Measurements from ENCODE around the gene TBC1D2B. TPM values are rescaled to one million over a fixed set of nuclear protein-coding genes. Genes with fewer than 3 reads are reported as not detected.
A peak's percentile ranks its signal among the peaks of the same experiment; 100 is the strongest.

Gene TBC1D2B
- total RNA-seq, 1 donor from 2014 or later: 58.1 TPM

- no peak overlapping the region for H3K4me3 Mint-ChIP-seq (ENCODE audit: unreplicated experiment)
- no peaks in the 10 kb centered on the region for H3K27me3 Mint-ChIP-seq (ENCODE audit: low read depth)
- peaks cover 11% of the 10 kb centered on the region for H3K4me1 Mint-ChIP-seq (ENCODE audit: low read depth)
- H3K9me3 Mint-ChIP-seq (ENCODE audit: low read depth): no peaks in the 10 kb centered on the region
- TF ChIP-seq CTCF (IDR thresholded peaks at IDR 0.05): no peak
- no peaks in the 10 kb centered on the region for H3K36me3 Mint-ChIP-seq (ENCODE audit: low read depth)
- DNase-seq (ENCODE audit: low spot score): no peak
- H3K27ac Mint-ChIP-seq (ENCODE audit: unreplicated experiment): peak overlapping the region; percentile 77
These were observed 11.3 kb downstream of the TBC1D2B start for GRCh38 chr15:78065973-78066946.

- H3K36me3 Mint-ChIP-seq (ENCODE audit: low read depth): no peaks in the 10 kb centered on the region
- H3K9me3 Mint-ChIP-seq (ENCODE audit: low read depth): no peaks in the 10 kb centered on the region
- no peak for TF ChIP-seq CTCF (IDR thresholded peaks at IDR 0.05)
- peaks cover 8% of the 10 kb centered on the region for H3K4me1 Mint-ChIP-seq (ENCODE audit: low read depth)
- no peak overlapping the region for H3K4me3 Mint-ChIP-seq (ENCODE audit: unreplicated experiment)
- no peak overlapping the region for H3K27ac Mint-ChIP-seq (ENCODE audit: unreplicated experiment)
- no peak for DNase-seq (ENCODE audit: low spot score)
- no peaks in the 10 kb centered on the region for H3K27me3 Mint-ChIP-seq (ENCODE audit: low read depth)
These were observed 12.1 kb downstream of the TBC1D2B start for GRCh38 chr15:78065284-78065872.

- DNase-seq (ENCODE audit: low spot score): no peak
- H3K27ac Mint-ChIP-seq (ENCODE audit: unreplicated experiment): no peak overlapping the region
These were observed 13.0 kb downstream of the TBC1D2B start for GRCh38 chr15:78064544-78064943.

GRCh38 chr15:78063970-78064385 lies 13.5 kb downstream of the TBC1D2B start:
- H3K27ac Mint-ChIP-seq (ENCODE audit: unreplicated experiment): no peak overlapping the region
- no peak overlapping the region for H3K4me3 Mint-ChIP-seq (ENCODE audit: unreplicated experiment)
- TF ChIP-seq CTCF (IDR thresholded peaks at IDR 0.05): no peak
- H3K36me3 Mint-ChIP-seq (ENCODE audit: low read depth): no peaks in the 10 kb centered on the region
- H3K4me1 Mint-ChIP-seq (ENCODE audit: low read depth): peaks cover 19% of the 10 kb centered on the region
- no peak for DNase-seq (ENCODE audit: low spot score)
- H3K9me3 Mint-ChIP-seq (ENCODE audit: low read depth): no peaks in the 10 kb centered on the region
- H3K27me3 Mint-ChIP-seq (ENCODE audit: low read depth): no peaks in the 10 kb centered on the region

More at GRCh38 chr15:78064544-78064943, 13.0 kb downstream of the TBC1D2B start:
- Mint-ChIP-seq H3K9me3 (ENCODE audit: low read depth) (no peaks in the 10 kb centered on the region), H3K4me3 (ENCODE audit: unreplicated experiment) (no peak overlapping the region), H3K4me1 (ENCODE audit: low read depth) (peaks cover 14% of the 10 kb centered on the region), H3K36me3 (ENCODE audit: low read depth) (no peaks in the 10 kb centered on the region), H3K27me3 (ENCODE audit: low read depth) (no peaks in the 10 kb centered on the region)
- TF ChIP-seq CTCF (IDR thresholded peaks at IDR 0.05): no peak

GRCh38 chr15:78063217-78063616 lies 14.3 kb downstream of the TBC1D2B start:
- H3K4me1 Mint-ChIP-seq (ENCODE audit: low read depth): peaks cover 25% of the 10 kb centered on the region
- no peak overlapping the region for H3K4me3 Mint-ChIP-seq (ENCODE audit: unreplicated experiment)
- DNase-seq (ENCODE audit: low spot score): no peak
- no peak for TF ChIP-seq CTCF (IDR thresholded peaks at IDR 0.05)
- no peaks in the 10 kb centered on the region for H3K36me3 Mint-ChIP-seq (ENCODE audit: low read depth)
- no peaks in the 10 kb centered on the region for H3K9me3 Mint-ChIP-seq (ENCODE audit: low read depth)
- no peaks in the 10 kb centered on the region for H3K27me3 Mint-ChIP-seq (ENCODE audit: low read depth)
- no peak overlapping the region for H3K27ac Mint-ChIP-seq (ENCODE audit: unreplicated experiment)
